ENCODE data around the gene SNPH.

DNA sequence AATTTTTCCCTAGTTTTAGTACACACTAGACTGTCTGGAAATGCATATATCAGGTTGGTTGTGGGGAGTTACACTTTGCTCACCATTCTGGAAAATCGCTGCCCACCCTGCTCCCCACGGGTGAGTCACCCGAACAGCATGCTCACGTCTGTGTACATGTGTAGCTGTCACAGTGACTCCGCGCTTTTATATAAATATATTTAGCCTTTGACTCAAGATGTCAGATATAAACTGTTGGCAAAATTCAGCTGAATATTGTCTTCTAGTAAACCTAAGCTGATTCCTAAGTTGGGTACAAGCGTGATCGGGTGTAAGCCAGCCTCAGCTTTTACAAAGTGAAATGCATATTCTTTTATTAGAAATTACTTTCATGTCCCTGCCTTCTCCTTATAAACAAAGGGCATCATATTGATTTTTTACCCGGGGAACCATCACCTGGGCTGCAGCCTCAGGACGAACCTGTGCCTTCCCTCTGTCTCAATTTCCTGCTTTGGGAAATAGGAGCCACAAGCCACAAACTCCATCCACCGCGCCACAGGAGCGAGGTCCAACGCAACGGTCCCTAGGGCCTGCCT, 58.6 kb downstream of the SNPH start:
- TF ChIP-seq, protein P1, sequence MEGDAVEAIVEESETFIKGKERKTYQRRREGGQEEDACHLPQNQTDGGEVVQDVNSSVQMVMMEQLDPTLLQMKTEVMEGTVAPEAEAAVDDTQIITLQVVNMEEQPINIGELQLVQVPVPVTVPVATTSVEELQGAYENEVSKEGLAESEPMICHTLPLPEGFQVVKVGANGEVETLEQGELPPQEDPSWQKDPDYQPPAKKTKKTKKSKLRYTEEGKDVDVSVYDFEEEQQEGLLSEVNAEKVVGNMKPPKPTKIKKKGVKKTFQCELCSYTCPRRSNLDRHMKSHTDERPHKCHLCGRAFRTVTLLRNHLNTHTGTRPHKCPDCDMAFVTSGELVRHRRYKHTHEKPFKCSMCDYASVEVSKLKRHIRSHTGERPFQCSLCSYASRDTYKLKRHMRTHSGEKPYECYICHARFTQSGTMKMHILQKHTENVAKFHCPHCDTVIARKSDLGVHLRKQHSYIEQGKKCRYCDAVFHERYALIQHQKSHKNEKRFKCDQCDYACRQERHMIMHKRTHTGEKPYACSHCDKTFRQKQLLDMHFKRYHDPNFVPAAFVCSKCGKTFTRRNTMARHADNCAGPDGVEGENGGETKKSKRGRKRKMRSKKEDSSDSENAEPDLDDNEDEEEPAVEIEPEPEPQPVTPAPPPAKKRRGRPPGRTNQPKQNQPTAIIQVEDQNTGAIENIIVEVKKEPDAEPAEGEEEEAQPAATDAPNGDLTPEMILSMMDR (IDR thresholded peaks at IDR 0.05): no peak
- no peak for TF ChIP-seq ZFX (IDR thresholded peaks at IDR 0.05; ENCODE audit: borderline replicate concordance)
